Measurements from ENCODE around the gene SSR1. TPM values are rescaled to one million over a fixed set of nuclear protein-coding genes. Genes with fewer than 3 reads are reported as not detected.

The SSR1 gene
- total RNA-seq, 2 experiments from 2014 or later: 49.6 to 55.1 TPM

- Histone ChIP-seq H3K27ac (ENCODE audit: low read depth in 1 of 2, low read length in 2 of 2) (no peak overlapping the region), H3K36me3 (ENCODE audit: insufficient read depth, low read length) (peaks cover 7% of the 10 kb centered on the region), H3K4me3 (ENCODE audit: low read length) (no peak overlapping the region), H3K4me1 (ENCODE audit: insufficient read depth, low read length) (peaks cover 16% of the 10 kb centered on the region), H3K9me3 (ENCODE audit: control insufficient read depth in 1 of 2, insufficient read depth in 1 of 2, low read length in 2 of 2) (no peaks in the 10 kb centered on the region), H3K27me3 (ENCODE audit: control insufficient read depth in 1 of 2, insufficient read depth in 2 of 2, low read length in 2 of 2) (no peaks in the 10 kb centered on the region)
- no peak for DNase-seq
- Mint-ChIP-seq H3K36me3 (ENCODE audit: low read depth) (peaks cover 18% of the 10 kb centered on the region), H3K9me3 (no peaks in the 10 kb centered on the region), H3K27ac (peak overlapping the region; percentile 86), H3K4me3 (peak overlapping the region; percentile 95), H3K27me3 (no peaks in the 10 kb centered on the region), H3K4me1 (ENCODE audit: low read depth) (peaks cover 39% of the 10 kb centered on the region)
- no peak for ATAC-seq (ENCODE audit: poor library complexity)
- intact Hi-C loops (cut with DNase I, micrococcal nuclease): loop anchor here in 1 of 2 experiments (5.0 to 10.0 kb wide), 4 partner anchors 200 to 1123 kb away; partner anchors contain the start of genes BLOC1S5, EEF1E1 and SLC35B3
- CTCF ChIA-PET: interaction anchor here (1.4 to 2.4 kb wide), 2 partner anchors 25 to 76 kb away, joined by 3 to 11 read pairs; partner anchors contain the start of genes CAGE1 and RIOK1
- TF ChIP-seq CTCF (IDR thresholded peaks at IDR 0.05): no peak
- POLR2A ChIA-PET: interaction anchor here (1.8 to 5.5 kb wide), 2 partner anchors 75 to 276 kb away, joined by 6 to 48 read pairs; partner anchors contain the start of genes CAGE1, RIOK1 and SNRNP48
Observed at GRCh38 chr6:7314414-7314813, 1.4 kb upstream of the SSR1 start.

- POLR2A ChIA-PET: interaction anchor here (0.6 to 5.5 kb wide), 5 partner anchors 11 to 730 kb away, joined by 3 to 48 read pairs (median 4); partner anchors contain the start of genes CAGE1, RIOK1 and SNRNP48
- H3K9me3 Mint-ChIP-seq: no peaks in the 10 kb centered on the region
- intact Hi-C loops (cut with DNase I, micrococcal nuclease): loop anchor here (1.0 to 10.0 kb wide), 7 partner anchors 76 to 1124 kb away; partner anchors contain the start of genes BLOC1S5 (in 1 of the 2), CAGE1 (in 1 of the 2), EEF1E1 (in 1 of the 2) and RIOK1 (in 1 of the 2)
- no peaks in the 10 kb centered on the region for H3K9me3 ChIP-seq (ENCODE audit: control insufficient read depth in 1 of 2, insufficient read depth in 1 of 2, low read length in 2 of 2)
- H3K27ac ChIP-seq (ENCODE audit: low read depth in 1 of 2, low read length in 2 of 2): peak overlapping the region; percentile 74
- peaks cover 46% of the 10 kb centered on the region for H3K4me1 Mint-ChIP-seq (ENCODE audit: low read depth)
- peaks cover 14% of the 10 kb centered on the region for H3K36me3 ChIP-seq (ENCODE audit: insufficient read depth, low read length)
- no peaks in the 10 kb centered on the region for H3K27me3 ChIP-seq (ENCODE audit: control insufficient read depth in 1 of 2, insufficient read depth in 2 of 2, low read length in 2 of 2)
- H3K4me1 ChIP-seq (ENCODE audit: insufficient read depth, low read length): peaks cover 20% of the 10 kb centered on the region
- peak overlapping the region; percentile 86 for H3K27ac Mint-ChIP-seq
- H3K4me3 Mint-ChIP-seq: peak overlapping the region; percentile 95
- H3K4me3 ChIP-seq (ENCODE audit: low read length): peak overlapping the region; percentile 94
- DNase-seq (no peak), ATAC-seq (ENCODE audit: poor library complexity) (no peak)
- H3K27me3 Mint-ChIP-seq: no peaks in the 10 kb centered on the region
- no peak for TF ChIP-seq CTCF (IDR thresholded peaks at IDR 0.05)
- peaks cover 26% of the 10 kb centered on the region for H3K36me3 Mint-ChIP-seq (ENCODE audit: low read depth)
- CTCF ChIA-PET: interaction anchor here (1.4 to 2.4 kb wide), 2 partner anchors 26 to 76 kb away, joined by 3 to 11 read pairs; partner anchors contain the start of genes CAGE1 and RIOK1
Observed at GRCh38 chr6:7313505-7314165, 636 bp upstream of the SSR1 start.

GRCh38 chr6:7311917-7312615 is 933 bp downstream of the SSR1 start:
- H3K9me3 ChIP-seq (ENCODE audit: control insufficient read depth in 1 of 2, insufficient read depth in 1 of 2, low read length in 2 of 2): no peaks in the 10 kb centered on the region
- peaks cover 29% of the 10 kb centered on the region for H3K36me3 ChIP-seq (ENCODE audit: insufficient read depth, low read length)
- ATAC-seq (ENCODE audit: poor library complexity): no peak
- ChIA-PET CTCF (no interaction called here), POLR2A (interaction anchor here (0.5 to 5.5 kb wide), 3 partner anchors 78 to 1146 kb away, joined by 3 to 48 read pairs (median 3); partner anchors contain the start of genes CAGE1 and RIOK1)
- no peaks in the 10 kb centered on the region for H3K27me3 ChIP-seq (ENCODE audit: control insufficient read depth in 1 of 2, insufficient read depth in 2 of 2, low read length in 2 of 2)
- H3K4me3 ChIP-seq (ENCODE audit: low read length): peak overlapping the region; percentile 94
- TF ChIP-seq CTCF (IDR thresholded peaks at IDR 0.05): no peak
- H3K27ac ChIP-seq (ENCODE audit: low read depth in 1 of 2, low read length in 2 of 2): peak overlapping the region in 1 of 2 donors; percentile 75
- Mint-ChIP-seq H3K4me1 (ENCODE audit: low read depth) (peaks cover 61% of the 10 kb centered on the region), H3K9me3 (no peaks in the 10 kb centered on the region), H3K27ac (peak overlapping the region; percentile 86), H3K36me3 (ENCODE audit: low read depth) (peaks cover 42% of the 10 kb centered on the region), H3K27me3 (no peaks in the 10 kb centered on the region), H3K4me3 (peak overlapping the region; percentile 95)
- H3K4me1 ChIP-seq (ENCODE audit: insufficient read depth, low read length): peaks cover 20% of the 10 kb centered on the region
- intact Hi-C loops (cut with DNase I, micrococcal nuclease): loop anchor here in 1 of 2 experiments (2.0 to 10.0 kb wide), 6 partner anchors 79 to 1125 kb away; partner anchors contain the start of genes BLOC1S5, EEF1E1, SLC35B3 and SNRNP48
- DNase-seq: peak in 3 of 14 experiments; percentile 10 to 31 (median 13)

Data from CD4-positive, alpha-beta T cell (primary cell).